AG09309 (cell line): ENCODE measurements around the gene CCDC40.
"Not testable (repeated sequence)": the region's sequence is repeated elsewhere in the genome, so short reads cannot be mapped to it uniquely, and the experiment has no call there.

ENCODE experiments used
- DNase-seq: peaks from one replicate; pipeline ENCODE4 v3.0.0-alpha.2; 2010; ENCODE audit warnings: low read depth
- H3K4me3 ChIP-seq: 2 replicates; pipeline ENCODE4 v1.5.1; 2011; ENCODE audit warnings: mild to moderate bottlenecking, low read depth, low read length, moderate library complexity; ENCODE audit not compliant: control insufficient read depth
- CTCF ChIP-seq: IDR thresholded peaks from 2 replicates; pipeline ENCODE4 v1.5.1; 2011; ENCODE audit warnings: mild to moderate bottlenecking, low read depth, low read length, inconsistent platforms; ENCODE audit not compliant: insufficient read depth, control insufficient read depth; ENCODE audit errors: missing control alignments

Gene CCDC40

GRCh38 chr17:80089762-80090161 is 53.3 kb downstream of the CCDC40 start:
- DNase-seq, result no peak
- no peak overlapping the region for H3K4me3 ChIP-seq
- TF ChIP-seq CTCF, result no peak

- not testable (repeated sequence) for H3K4me3 ChIP-seq, DNase-seq
These were observed 53.7 kb downstream of the CCDC40 start for GRCh38 chr17:80090164-80090563.

GRCh38 chr17:80091376-80091775 is 54.9 kb downstream of the CCDC40 start:
- DNase-seq, result no peak
- no peak for TF ChIP-seq CTCF
- no peak overlapping the region for H3K4me3 ChIP-seq

GRCh38 chr17:80092959-80093358 is 56.5 kb downstream of the CCDC40 start:
- no peak overlapping the region for H3K4me3 ChIP-seq
- TF ChIP-seq CTCF, result no peak
- DNase-seq, result no peak

- TF ChIP-seq CTCF, result no peak
- DNase-seq, result no peak
These were observed 58.8 kb downstream of the CCDC40 start for GRCh38 chr17:80095038-80095843.

GRCh38 chr17:80095844-80096475 is 59.5 kb downstream of the CCDC40 start:
- no peak for DNase-seq
- no peak for TF ChIP-seq CTCF
- H3K4me3 ChIP-seq, result no peak overlapping the region

More at GRCh38 chr17:80095038-80095843, 58.8 kb downstream of the CCDC40 start:
- no peak overlapping the region for H3K4me3 ChIP-seq

- no peak for DNase-seq
- no peak for TF ChIP-seq CTCF
- no peak overlapping the region for H3K4me3 ChIP-seq
These were observed 60.1 kb downstream of the CCDC40 start for GRCh38 chr17:80096561-80097021.
